ENCODE measurements around the gene S1PR1. TPM values are rescaled to one million over a fixed set of nuclear protein-coding genes. Genes with fewer than 3 reads are reported as not detected.

Gene S1PR1
- total and polyA plus RNA-seq, 2 of the 13 experiments (the other 11 are each of a cell fraction or from before 2014, with no cell fraction given): not detected

- TF ChIP-seq TFDP1 (CRISPR knock-in tag; IDR thresholded peaks at IDR 0.05; ENCODE audit: borderline replicate concordance) (no peak), ZNF253 (CRISPR knock-in tag; IDR thresholded peaks at IDR 0.05; ENCODE audit: borderline replicate concordance) (no peak), SPEN (CRISPR knock-in tag; IDR thresholded peaks at IDR 0.05; ENCODE audit: low read depth) (no peak; the same call in 1 of the 2 replicates), ATAD3A (CRISPR knock-in tag; IDR thresholded peaks at IDR 0.05) (no peak), ZNF550 (CRISPR knock-in tag; IDR thresholded peaks at IDR 0.05; ENCODE audit: borderline replicate concordance) (no peak), ZNF644 (CRISPR knock-in tag; IDR thresholded peaks at IDR 0.05; ENCODE audit: low read depth) (peak; percentile 67; the same call in 1 of the 2 replicates), ZNF414 (CRISPR knock-in tag; IDR thresholded peaks at IDR 0.05) (no peak), ZNF484 (CRISPR knock-in tag; IDR thresholded peaks at IDR 0.05; ENCODE audit: borderline replicate concordance, low read depth) (no peak), SNAI1 (CRISPR knock-in tag; IDR thresholded peaks at IDR 0.05; ENCODE audit: borderline replicate concordance) (no peak), KMT2B (CRISPR knock-in tag; IDR thresholded peaks at IDR 0.05) (no peak), ZNF557 (CRISPR knock-in tag; IDR thresholded peaks at IDR 0.05) (no peak), ARID2 (CRISPR knock-in tag; IDR thresholded peaks at IDR 0.05; ENCODE audit: borderline replicate concordance) (no peak), SOX6 (IDR thresholded peaks at IDR 0.05) (no peak), SOX6 (CRISPR knock-in tag; IDR thresholded peaks at IDR 0.05) (peak; percentile 86), FOXO1 (CRISPR knock-in tag; IDR thresholded peaks at IDR 0.05) (peak; percentile 50; the same call in 1 of the 2 replicates), FUBP1 (CRISPR knock-in tag; IDR thresholded peaks at IDR 0.05; ENCODE audit: borderline replicate concordance) (no peak), ZNF20 (CRISPR knock-in tag; IDR thresholded peaks at IDR 0.05) (no peak), MIER3 (CRISPR knock-in tag; IDR thresholded peaks at IDR 0.05; ENCODE audit: borderline replicate concordance) (0 out of 2 replicates have a peak, but pooled peaks have one; percentile 22), SAP130 (CRISPR knock-in tag; IDR thresholded peaks at IDR 0.05; ENCODE audit: low read depth) (peak; percentile 57; the same call in 1 of the 2 replicates), THRA (CRISPR knock-in tag; IDR thresholded peaks at IDR 0.05; ENCODE audit: borderline replicate concordance) (peak; percentile 59; the same call in 1 of the 2 replicates), SIX1 (CRISPR knock-in tag; IDR thresholded peaks at IDR 0.05; ENCODE audit: borderline replicate concordance) (no peak), MTF2 (CRISPR knock-in tag; IDR thresholded peaks at IDR 0.05; ENCODE audit: borderline replicate concordance) (no peak), ZNF800 (CRISPR knock-in tag; IDR thresholded peaks at IDR 0.05) (no peak)
Observed at GRCh38 chr1:101257500-101258325, 20.9 kb downstream of the S1PR1 start (continued).
